ENCODE results near the gene NUDT16L1. TPM values are rescaled to one million over a fixed set of nuclear protein-coding genes. Genes with fewer than 3 reads are reported as not detected.
A peak's percentile ranks its signal among the peaks of the same experiment; 100 is the strongest.

The NUDT16L1 gene
- total and polyA plus RNA-seq, 2 of the 13 experiments (the other 11 are each of a cell fraction or from before 2014, with no cell fraction given): 28.0 to 40.5 TPM

GRCh38 chr16:4693296-4693955, at the start of gene NUDT16L1 (continued):
- TF ChIP-seq TBX2 (CRISPR knock-in tag; IDR thresholded peaks at IDR 0.05; ENCODE audit: borderline replicate concordance) (peak; percentile 35), ZFP41 (CRISPR knock-in tag; IDR thresholded peaks at IDR 0.05; ENCODE audit: borderline replicate concordance) (no peak), KDM5A (IDR thresholded peaks at IDR 0.05; ENCODE audit: borderline replicate concordance, low read length) (no peak), TCF12 (IDR thresholded peaks at IDR 0.05) (no peak), TCF12 (CRISPR knock-in tag; IDR thresholded peaks at IDR 0.05) (no peak), ZNF205 (CRISPR knock-in tag; IDR thresholded peaks at IDR 0.05) (no peak), ZNF232 (CRISPR knock-in tag; IDR thresholded peaks at IDR 0.05; ENCODE audit: borderline replicate concordance) (no peak), ZNF737 (CRISPR knock-in tag; IDR thresholded peaks at IDR 0.05; ENCODE audit: borderline replicate concordance) (no peak), ZNF501 (CRISPR knock-in tag; IDR thresholded peaks at IDR 0.05) (no peak; the same call in 1 of the 2 replicates), ZFYVE20 (CRISPR knock-in tag; IDR thresholded peaks at IDR 0.05; ENCODE audit: borderline replicate concordance, low read depth) (no peak; the same call in 1 of the 2 replicates), ZNF296 (CRISPR knock-in tag; conservative IDR thresholded peaks at IDR 0.05) (no peak), NR3C1 (CRISPR knock-in tag; IDR thresholded peaks at IDR 0.05) (no peak), ZNF776 (CRISPR knock-in tag; IDR thresholded peaks at IDR 0.05) (0 out of 2 replicates have a peak, but pooled peaks have one; percentile 73), GLI4 (CRISPR knock-in tag; IDR thresholded peaks at IDR 0.05; ENCODE audit: borderline replicate concordance) (no peak; the same call in 1 of the 2 replicates), NCOA5 (CRISPR knock-in tag; IDR thresholded peaks at IDR 0.05) (no peak), STAT5B (CRISPR knock-in tag; IDR thresholded peaks at IDR 0.05) (no peak), TARDBP (CRISPR knock-in tag; IDR thresholded peaks at IDR 0.05) (peak; percentile 42), SSRP1 (CRISPR knock-in tag; IDR thresholded peaks at IDR 0.05) (no peak), STAG1 (CRISPR knock-in tag; IDR thresholded peaks at IDR 0.05) (no peak), RBM22 (optimal IDR thresholded peaks at IDR 0.05; ENCODE audit: low read length) (no peak), ZFX (CRISPR knock-in tag; IDR thresholded peaks at IDR 0.05; ENCODE audit: low read depth) (peak; percentile 90)
- TF ChIP-seq, protein P1, sequence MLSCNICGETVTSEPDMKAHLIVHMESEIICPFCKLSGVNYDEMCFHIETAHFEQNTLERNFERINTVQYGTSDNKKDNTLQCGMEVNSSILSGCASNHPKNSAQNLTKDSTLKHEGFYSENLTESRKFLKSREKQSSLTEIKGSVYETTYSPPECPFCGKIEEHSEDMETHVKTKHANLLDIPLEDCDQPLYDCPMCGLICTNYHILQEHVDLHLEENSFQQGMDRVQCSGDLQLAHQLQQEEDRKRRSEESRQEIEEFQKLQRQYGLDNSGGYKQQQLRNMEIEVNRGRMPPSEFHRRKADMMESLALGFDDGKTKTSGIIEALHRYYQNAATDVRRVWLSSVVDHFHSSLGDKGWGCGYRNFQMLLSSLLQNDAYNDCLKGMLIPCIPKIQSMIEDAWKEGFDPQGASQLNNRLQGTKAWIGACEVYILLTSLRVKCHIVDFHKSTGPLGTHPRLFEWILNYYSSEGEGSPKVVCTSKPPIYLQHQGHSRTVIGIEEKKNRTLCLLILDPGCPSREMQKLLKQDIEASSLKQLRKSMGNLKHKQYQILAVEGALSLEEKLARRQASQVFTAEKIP (CRISPR knock-in tag; IDR thresholded peaks at IDR 0.05; ENCODE audit: borderline replicate concordance): no peak
- TF ChIP-seq, protein P2, sequence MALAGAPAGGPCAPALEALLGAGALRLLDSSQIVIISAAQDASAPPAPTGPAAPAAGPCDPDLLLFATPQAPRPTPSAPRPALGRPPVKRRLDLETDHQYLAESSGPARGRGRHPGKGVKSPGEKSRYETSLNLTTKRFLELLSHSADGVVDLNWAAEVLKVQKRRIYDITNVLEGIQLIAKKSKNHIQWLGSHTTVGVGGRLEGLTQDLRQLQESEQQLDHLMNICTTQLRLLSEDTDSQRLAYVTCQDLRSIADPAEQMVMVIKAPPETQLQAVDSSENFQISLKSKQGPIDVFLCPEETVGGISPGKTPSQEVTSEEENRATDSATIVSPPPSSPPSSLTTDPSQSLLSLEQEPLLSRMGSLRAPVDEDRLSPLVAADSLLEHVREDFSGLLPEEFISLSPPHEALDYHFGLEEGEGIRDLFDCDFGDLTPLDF (CRISPR knock-in tag; IDR thresholded peaks at IDR 0.05): no peak
- TF ChIP-seq, protein P3, sequence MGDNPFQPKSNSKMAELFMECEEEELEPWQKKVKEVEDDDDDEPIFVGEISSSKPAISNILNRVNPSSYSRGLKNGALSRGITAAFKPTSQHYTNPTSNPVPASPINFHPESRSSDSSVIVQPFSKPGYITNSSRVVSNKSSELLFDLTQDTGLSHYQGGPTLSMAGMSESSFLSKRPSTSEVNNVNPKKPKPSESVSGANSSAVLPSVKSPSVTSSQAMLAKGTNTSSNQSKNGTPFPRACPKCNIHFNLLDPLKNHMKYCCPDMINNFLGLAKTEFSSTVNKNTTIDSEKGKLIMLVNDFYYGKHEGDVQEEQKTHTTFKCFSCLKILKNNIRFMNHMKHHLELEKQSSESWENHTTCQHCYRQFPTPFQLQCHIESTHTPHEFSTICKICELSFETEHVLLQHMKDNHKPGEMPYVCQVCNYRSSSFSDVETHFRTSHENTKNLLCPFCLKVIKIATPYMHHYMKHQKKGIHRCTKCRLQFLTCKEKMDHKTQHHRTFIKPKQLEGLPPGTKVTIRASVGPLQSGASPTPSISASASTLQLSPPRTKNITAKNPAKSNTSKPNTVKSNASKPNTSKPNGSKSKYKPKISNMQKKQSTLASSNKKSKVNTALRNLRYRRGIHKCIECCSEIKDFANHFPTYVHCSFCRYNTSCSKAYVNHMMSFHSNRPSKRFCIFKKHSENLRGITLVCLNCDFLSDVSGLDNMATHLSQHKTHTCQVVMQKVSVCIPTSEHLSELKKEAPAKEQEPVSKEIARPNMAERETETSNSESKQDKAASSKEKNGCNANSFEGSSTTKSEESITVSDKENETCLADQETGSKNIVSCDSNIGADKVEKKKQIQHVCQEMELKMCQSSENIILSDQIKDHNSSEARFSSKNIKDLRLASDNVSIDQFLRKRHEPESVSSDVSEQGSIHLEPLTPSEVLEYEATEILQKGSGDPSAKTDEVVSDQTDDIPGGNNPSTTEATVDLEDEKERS (CRISPR knock-in tag; IDR thresholded peaks at IDR 0.05): no peak
- TF ChIP-seq, protein P4, sequence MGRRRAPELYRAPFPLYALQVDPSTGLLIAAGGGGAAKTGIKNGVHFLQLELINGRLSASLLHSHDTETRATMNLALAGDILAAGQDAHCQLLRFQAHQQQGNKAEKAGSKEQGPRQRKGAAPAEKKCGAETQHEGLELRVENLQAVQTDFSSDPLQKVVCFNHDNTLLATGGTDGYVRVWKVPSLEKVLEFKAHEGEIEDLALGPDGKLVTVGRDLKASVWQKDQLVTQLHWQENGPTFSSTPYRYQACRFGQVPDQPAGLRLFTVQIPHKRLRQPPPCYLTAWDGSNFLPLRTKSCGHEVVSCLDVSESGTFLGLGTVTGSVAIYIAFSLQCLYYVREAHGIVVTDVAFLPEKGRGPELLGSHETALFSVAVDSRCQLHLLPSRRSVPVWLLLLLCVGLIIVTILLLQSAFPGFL (CRISPR knock-in tag; IDR thresholded peaks at IDR 0.05): no peak

Measured in HepG2 (cell line).